Non-pigmented ciliary epithelial cell (primary cell): ENCODE results near the gene KIF21B.

Experiments
- DNase-seq: peaks from one replicate; pipeline ENCODE4 v3.0.0-alpha.2; 2010; ENCODE audit warnings: low read depth

KIF21B gene

DNA sequence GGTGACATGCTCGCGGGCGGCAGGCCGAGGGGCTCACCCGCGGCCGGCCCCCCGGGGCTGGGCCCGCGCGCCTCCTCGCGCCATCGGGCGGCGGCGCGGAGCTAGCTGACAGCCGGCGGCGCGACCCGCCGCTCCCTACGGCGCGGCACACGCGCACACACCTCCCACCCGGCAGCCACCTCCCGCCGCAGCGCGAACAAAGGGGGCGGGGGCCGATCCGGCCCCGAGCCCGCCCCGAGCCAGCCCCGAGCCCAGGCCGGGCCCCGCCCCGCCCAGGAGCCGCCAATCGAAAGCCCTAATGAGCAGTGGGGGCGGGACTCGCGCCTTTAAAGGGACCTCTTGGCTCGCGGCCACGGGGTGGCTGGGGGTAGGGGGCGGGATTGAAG is at the start of gene KIF21B:
TSS of gene KIF21B (minus strand) at position 198 of the 386 bp plus-strand sequence. CDS start 331 bp downstream, outside the sequence.
- DNase-seq = no peak

DNA sequence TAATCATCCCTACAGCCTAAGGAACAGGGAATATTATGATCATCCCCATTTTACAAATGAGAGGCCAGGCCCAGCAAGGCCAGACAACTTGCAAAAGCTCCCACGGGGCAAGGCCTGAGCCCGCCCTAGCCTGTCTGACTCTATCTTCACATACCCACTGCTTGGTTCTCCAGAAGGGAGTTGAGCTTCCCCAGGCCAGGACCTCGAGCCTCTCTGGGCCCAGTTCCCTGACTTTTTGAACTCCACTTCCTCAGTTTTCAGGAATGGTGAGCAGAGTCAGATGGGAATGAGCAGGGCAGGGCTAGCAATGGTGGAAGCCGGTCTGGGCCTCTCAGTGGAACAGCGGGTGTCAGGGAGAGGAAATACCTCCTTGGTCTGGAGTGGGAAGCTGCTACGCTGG is 49.4 kb upstream of the KIF21B start:
- DNase-seq = no peak

DNA sequence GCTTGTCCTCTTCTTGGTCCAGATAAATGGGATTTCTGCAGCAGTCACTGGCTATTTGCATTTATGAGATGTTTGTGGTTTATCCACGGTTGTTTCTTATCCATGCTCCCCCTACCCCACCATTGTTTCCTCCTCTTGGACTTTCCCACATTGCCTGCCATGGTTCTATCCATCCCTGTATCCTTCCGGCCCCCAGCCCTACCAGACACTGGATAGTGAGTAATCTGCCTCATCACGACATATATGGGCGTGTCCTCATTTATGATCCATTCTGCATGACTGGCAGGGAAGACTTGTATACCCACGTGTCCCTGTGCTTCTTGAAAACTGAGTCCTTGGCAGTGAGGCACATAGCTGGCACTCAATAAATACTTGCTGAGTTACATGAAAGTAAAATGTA is 48.6 kb upstream of the KIF21B start:
- DNase-seq = no peak

- no peak for DNase-seq
These were observed 46.1 kb upstream of the KIF21B start for GRCh38 chr1:201069636-201070035.

GRCh38 chr1:201068976-201069375 is 45.5 kb upstream of the KIF21B start:
- no peak for DNase-seq

- no peak for DNase-seq
These were observed 43.5 kb upstream of the KIF21B start for GRCh38 chr1:201066986-201067385.

- no peak for DNase-seq
These were observed 42.2 kb upstream of the KIF21B start for GRCh38 chr1:201065686-201066085.

DNA sequence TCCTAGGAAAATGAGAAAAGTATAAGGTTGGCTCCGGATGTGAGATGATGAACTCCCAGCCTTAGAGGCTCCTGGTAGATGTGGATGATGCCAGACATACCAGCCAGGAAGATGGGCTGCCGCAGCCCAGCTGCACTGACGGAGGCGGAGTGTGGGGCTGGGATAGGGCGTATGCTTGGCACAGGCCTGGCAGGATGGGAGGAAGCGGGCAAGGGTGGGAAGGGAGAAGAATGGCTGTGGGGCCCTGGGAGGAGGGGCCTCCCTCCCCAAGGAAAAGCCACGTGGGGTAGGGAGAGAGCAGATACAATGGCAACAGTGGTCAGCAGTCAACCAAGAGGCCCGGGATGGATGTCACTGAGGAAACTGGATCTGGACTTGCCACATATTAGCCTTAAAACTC is 41.3 kb upstream of the KIF21B start:
- DNase-seq = no peak

DNA sequence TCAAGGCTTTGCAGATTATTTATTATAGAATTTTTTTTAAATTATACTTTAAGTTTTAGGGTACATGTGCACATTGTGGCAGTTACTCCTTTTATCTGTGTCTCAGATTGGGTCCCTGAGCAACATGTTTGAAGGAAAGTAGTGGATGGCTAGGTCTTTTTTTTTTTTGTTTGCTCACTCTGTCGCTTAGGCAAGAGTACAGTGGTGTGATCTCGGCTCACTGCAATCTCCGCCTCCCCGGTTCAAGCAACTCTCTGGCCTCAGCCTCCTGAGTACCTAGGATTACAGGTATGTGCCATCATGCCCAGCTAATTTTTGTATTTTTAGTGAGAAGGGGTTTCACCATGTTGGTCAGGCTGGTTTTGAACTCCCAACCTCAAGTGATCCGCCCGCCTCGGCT is 39.6 kb upstream of the KIF21B start:
- DNase-seq = no peak

GRCh38 chr1:201062511-201063091 is 39.1 kb upstream of the KIF21B start:
- no peak for DNase-seq

DNA sequence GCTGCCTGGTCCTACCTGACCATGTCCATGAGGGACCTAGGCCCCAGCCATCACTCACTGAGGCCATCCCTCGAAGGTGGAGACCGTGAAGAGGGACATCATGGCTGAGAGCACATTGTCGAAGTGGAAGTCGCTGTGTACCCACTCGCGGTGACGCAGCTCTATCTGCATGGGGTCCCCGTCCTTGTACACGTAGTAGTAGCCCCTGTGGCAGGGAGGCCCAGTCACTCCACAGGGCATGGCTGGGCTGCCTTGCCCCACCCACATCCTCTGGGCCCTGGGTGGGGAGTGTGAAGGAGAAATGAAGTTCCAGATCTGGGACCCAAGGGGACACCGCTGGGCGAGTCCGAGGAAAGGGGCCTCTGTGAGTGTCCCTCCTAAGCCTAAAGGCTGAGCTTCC is 38.4 kb upstream of the KIF21B start:
- no peak for DNase-seq

- no peak for DNase-seq
These were observed 37.5 kb upstream of the KIF21B start for GRCh38 chr1:201061049-201061448.

GRCh38 chr1:201060586-201060985 is 37.1 kb upstream of the KIF21B start:
- DNase-seq = no peak

DNA sequence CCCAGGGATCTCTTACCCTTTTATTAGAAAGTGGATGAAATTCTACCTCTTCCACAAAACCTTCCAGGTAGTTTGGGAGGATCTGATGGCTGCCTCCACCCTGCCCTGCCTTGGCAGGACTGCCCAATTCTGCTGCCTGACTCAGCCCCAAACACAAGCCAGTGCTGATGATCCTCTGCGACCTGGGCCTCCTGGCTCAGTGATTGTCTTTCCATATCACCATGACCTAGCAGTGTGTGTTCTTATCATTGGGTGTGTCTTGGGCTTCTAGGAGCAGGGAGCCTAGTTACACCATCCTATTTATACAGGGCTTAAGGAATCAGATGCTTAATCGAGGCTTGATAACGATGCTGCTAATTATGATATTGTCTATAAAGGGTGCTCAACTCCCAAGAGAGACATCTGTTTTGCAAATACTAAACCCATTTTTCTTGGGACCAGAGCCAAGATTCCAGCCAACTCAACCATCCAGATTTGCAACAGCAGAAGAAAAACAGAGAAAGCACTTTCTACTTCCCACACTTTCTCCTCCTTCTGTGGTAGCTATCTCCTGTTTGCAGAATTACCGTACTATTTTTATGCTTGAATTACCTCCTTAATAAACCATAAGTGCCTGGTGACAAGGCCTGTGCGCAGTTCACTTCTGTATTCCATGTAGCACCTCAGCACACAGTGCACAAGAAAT is 36.5 kb upstream of the KIF21B start:
- DNase-seq = no peak

DNA sequence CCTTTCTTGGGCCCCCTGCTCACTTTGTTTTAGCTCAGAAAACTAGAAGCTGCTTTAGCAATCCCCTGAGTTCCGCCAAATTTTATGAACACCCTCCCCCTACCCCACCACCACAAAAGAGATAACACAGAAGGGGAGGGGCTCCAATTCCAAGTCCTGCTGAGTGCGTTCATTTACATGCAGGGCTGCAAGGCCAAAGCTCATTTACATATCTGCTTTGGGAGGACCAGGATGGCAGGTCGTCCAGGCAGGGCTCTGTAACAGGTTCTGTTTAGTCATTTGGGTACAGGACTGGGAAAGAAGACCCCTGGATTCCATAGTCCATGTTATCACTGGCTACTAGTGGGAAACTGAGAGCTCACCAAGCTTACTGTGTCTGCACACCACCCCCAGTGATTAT is 35.9 kb upstream of the KIF21B start:
- no peak for DNase-seq

DNA sequence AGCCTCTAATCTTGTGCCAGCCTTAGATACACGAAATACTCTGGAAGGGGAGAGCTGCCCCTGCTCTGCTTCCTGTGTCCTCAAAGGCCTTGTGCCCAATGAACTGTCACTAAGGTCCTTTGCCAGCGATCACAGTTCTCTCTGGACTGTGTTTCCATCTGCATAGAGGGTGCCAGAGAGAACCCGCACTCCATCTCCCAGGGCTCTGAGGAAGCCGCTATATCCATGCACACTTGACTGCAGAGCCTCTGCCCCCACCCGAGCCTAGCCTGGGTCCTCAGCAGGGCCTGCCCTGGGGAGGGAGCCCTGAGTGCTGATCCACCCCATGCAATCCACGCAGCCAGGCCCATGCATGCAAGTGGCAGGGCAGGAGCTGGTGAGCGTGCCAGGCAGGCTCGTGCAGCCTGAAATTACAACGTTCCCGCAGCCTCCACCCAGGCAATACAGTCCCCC is 30.6 kb upstream of the KIF21B start:
- no peak for DNase-seq

- no peak for DNase-seq
These were observed 29.8 kb upstream of the KIF21B start for GRCh38 chr1:201053155-201053860.

DNA sequence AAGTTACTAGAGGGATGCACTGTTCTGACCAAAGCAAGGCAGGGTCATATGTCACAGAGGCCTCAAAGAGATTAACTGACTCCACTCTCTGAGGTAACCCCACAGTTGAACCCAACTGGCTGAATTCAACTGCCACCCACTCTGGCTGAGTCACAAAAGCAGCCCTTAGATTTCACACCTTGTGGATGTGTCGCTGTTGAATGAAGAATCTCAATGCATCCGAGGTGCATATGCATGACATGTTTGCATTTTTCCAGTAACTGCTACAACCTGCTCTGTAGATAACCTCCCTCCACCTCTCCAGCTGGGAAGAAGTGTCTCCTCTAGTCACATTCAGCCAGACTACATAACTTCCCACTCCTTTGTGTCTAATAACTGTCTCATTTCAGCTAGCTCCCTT is 27.9 kb upstream of the KIF21B start:
- no peak for DNase-seq

DNA sequence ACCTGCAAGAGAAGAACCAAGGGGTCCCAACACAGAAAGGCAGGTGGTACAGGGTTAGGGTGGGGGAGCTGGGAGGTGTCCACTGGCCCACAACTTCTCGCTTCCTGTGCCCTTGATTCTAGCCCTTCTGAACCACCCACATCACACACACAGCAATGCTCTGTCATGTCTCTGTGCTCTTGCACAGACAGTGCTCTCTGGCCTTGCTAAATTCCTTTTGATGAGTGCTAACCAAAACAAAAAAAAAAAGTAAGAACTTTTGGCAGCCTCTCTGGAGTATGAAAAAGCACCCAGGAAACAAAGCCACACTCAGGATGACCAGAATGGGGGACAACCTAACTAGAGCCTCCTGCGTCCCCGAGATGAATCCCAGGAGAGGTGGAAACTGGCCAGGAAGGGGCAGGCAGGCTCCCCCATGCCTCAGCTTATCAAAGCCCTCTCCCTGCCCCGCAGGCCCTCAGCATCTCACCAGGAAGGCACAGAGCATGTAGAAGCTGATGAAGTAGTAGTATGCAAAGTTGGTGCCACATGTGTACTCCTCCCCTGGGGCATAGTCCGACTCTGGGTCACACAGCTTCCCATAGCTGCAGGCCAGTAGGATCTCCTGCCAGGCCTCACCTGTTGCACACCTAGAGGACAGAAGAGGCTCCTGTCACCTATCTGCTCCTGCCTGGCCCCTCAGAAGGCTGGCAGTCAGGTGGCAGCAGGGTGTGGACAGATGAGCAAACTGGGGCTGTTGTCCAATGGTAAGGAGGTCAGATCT is 27.2 kb upstream of the KIF21B start:
- no peak for DNase-seq

- no peak for DNase-seq
These were observed 25.8 kb upstream of the KIF21B start for GRCh38 chr1:201049248-201049831.

DNA sequence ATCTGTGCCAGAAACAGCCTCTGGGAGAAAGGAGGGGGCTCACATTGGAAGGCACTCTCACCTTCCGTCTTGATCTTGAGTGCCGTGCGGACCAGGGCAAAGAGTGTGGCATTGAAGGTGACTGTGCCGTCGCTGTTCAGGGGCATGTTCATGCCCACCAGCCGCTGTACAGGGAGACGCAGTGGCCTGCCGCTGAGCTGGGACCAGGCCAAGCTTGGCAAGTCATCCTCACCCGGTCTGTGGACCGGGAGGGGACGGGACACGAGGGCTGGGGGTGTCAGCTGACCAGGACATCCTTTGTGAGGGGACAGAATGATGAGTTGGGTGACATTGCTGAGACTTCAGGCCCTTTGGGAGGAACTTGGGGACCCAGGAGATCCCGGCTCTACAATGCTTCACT is 25.0 kb upstream of the KIF21B start:
- DNase-seq = no peak

GRCh38 chr1:201044119-201044518 is 20.6 kb upstream of the KIF21B start:
- no peak for DNase-seq
